HEK293 (cell line): ENCODE results near the gene COPG1.

Experiments used
- CTCF ChIA-PET: fragments of 350-600 bp; formaldehyde crosslinking; extraction: SDS; loops from one replicate; lab custom pipeline; 2021; ENCODE audit warnings: antibody characterized with exemption; lab: Yijun Ruan, JAX
- POLR2A ChIA-PET: fragments of 300-600 bp; formaldehyde crosslinking; extraction: SDS; loops from one replicate; lab custom pipeline; 2020; ENCODE audit warnings: antibody characterized with exemption, inconsistent platforms; lab: Yijun Ruan, JAX
- H3K27ac ChIP-seq: fragments of 200-500 bp; sonication (Bioruptor generic); 2 replicates; pipeline ENCODE4 v1.5.1; 2014; ENCODE audit warnings: low read depth, low read length, control low read depth, inconsistent platforms; ENCODE audit errors: extremely low read depth
- H3K36me3 ChIP-seq, 2 experiments: fragments of 200-500 bp in 1 of 2; sonication (Bioruptor generic) in 1 of 2; 1 replicate in 1 of 2; 2 replicates in 1 of 2; pipeline ENCODE4 v1.5.1; 2014 to 2017; ENCODE audit warnings: inconsistent platforms in 2 of 2, low read length in 2 of 2; ENCODE audit not compliant: control insufficient read depth in 2 of 2, insufficient read depth in 1 of 2
- H3K4me1 ChIP-seq: fragments of 200-500 bp; sonication (Bioruptor generic); 2 replicates; pipeline ENCODE4 v1.5.1; 2014; ENCODE audit warnings: mild to moderate bottlenecking, low read length, inconsistent platforms; ENCODE audit not compliant: control insufficient read depth, insufficient read depth
- H3K4me3 ChIP-seq: 2 replicates; pipeline ENCODE4 v1.5.1; 2011; ENCODE audit warnings: low read depth, mild to moderate bottlenecking, control low read depth, low read length, moderate library complexity
- H3K9me3 ChIP-seq: fragments of 200-500 bp; sonication (Bioruptor generic); 2 replicates; pipeline ENCODE4 v1.5.1; 2014; ENCODE audit warnings: low read depth, low read length, inconsistent platforms; ENCODE audit not compliant: control insufficient read depth, insufficient read depth
- GLI2 ChIP-seq: fragments of 450-650 bp; formaldehyde crosslinking; IDR thresholded peaks from 2 replicates; pipeline ENCODE4; 2017; ENCODE audit warnings: missing biosample characterization, missing genetic modification characterization, low read depth, borderline replicate concordance
- KLF1 ChIP-seq: fragments of 450-650 bp; formaldehyde crosslinking; IDR thresholded peaks from 2 replicates; pipeline ENCODE4 v1.5.1; 2016; ENCODE audit warnings: missing biosample characterization, missing genetic modification characterization
- ZBTB17 ChIP-seq: fragments of 450-650 bp; formaldehyde crosslinking; IDR thresholded peaks from 2 replicates; pipeline ENCODE4 v1.5.1; 2016; ENCODE audit warnings: missing biosample characterization, missing genetic modification characterization
- ZNF175 ChIP-seq: fragments of 450-650 bp; formaldehyde crosslinking; IDR thresholded peaks from 2 replicates; pipeline ENCODE4 v1.5.1; 2016; ENCODE audit warnings: missing biosample characterization, missing genetic modification characterization
- ZNF24 ChIP-seq: fragments of 450-650 bp; formaldehyde crosslinking; IDR thresholded peaks from 2 replicates; pipeline ENCODE4 v1.5.1; 2016; ENCODE audit warnings: missing biosample characterization, missing genetic modification characterization
- ZNF548 ChIP-seq: fragments of 450-650 bp; formaldehyde crosslinking; IDR thresholded peaks from 2 replicates; pipeline ENCODE4 v1.5.1; 2016; ENCODE audit warnings: missing biosample characterization, missing genetic modification characterization
- ZNF626 ChIP-seq: fragments of 450-650 bp; sonication (Bioruptor Pico); formaldehyde crosslinking; IDR thresholded peaks from 2 replicates; pipeline ENCODE4 v1.5.1; 2018; ENCODE audit warnings: missing biosample characterization, missing genetic modification characterization, inconsistent platforms
- ZNF747 ChIP-seq: fragments of 450-650 bp; formaldehyde crosslinking; IDR thresholded peaks from 2 replicates; pipeline ENCODE4 v1.5.1; 2016; ENCODE audit warnings: missing biosample characterization, missing genetic modification characterization
- ZNF76 ChIP-seq: fragments of 450-650 bp; formaldehyde crosslinking; IDR thresholded peaks from 2 replicates; pipeline ENCODE4; 2016; ENCODE audit warnings: low read depth, missing biosample characterization, missing genetic modification characterization, borderline replicate concordance
- ZSCAN30 ChIP-seq: fragments of 450-650 bp; IDR thresholded peaks from 2 replicates; pipeline ENCODE4 v1.5.1; 2018; ENCODE audit warnings: missing biosample characterization, mild to moderate bottlenecking, missing genetic modification characterization, moderate library complexity
- TF ChIP-seq, protein P1 (sequence below): fragments of 450-650 bp; formaldehyde crosslinking; IDR thresholded peaks from 2 replicates; pipeline ENCODE4; 2016; ENCODE audit warnings: missing biosample characterization, missing genetic modification characterization
- TF ChIP-seq, protein P2 (sequence below): fragments of 450-650 bp; formaldehyde crosslinking; IDR thresholded peaks from 2 replicates; pipeline ENCODE4 v1.5.1; 2017; ENCODE audit warnings: missing biosample characterization, missing genetic modification characterization
- TF ChIP-seq, protein P3 (sequence below): fragments of 450-650 bp; formaldehyde crosslinking; IDR thresholded peaks from 2 replicates; pipeline ENCODE4 v1.5.1; 2016; ENCODE audit warnings: missing biosample characterization, missing genetic modification characterization
- TF ChIP-seq, protein P4 (sequence below): fragments of 450-650 bp; formaldehyde crosslinking; IDR thresholded peaks from 2 replicates; pipeline ENCODE4 v1.5.1; 2017; ENCODE audit warnings: missing biosample characterization, missing genetic modification characterization
- TF ChIP-seq, protein P5 (sequence below): IDR thresholded peaks from 2 replicates; pipeline ENCODE4 v1.6.1; 2011; ENCODE audit warnings: mild to moderate bottlenecking, low read depth, low read length, borderline replicate concordance

The COPG1 gene

DNA sequence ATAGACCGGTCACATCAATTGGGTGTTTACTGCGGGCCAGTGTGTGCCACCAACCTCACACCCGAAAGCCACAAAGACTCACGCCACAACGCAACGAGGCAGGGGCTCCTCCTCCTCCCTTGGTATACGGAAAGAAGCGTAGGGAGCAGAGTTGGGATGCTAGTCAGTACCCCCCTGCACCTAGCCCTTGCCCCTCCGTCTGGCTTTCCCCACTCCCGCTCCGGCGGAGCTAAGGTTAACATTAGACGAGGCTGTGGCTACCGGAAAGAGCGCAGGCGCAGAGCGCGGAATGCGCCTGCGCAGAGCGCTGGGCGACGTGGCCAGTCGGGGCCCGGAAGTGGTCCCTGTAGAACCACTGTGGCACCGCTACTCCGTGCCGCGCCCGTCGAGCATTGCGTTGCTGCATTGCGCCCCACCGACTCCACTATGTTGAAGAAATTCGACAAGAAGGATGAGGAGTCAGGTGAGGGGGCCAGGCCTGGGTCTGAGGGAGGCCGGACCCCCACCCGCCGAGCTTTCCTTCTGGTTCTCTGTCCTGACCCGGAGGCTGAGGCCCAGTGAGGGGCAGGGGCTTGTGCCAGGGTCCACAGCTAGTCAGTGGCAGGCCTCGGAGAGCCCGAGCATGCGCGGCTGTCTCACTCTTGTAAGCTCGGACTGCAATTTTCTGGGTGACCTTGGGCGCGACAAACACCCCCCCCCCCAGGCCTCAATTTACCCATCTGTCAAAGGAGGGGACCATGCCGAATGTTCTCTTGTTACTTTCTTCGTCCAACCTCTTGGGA, at the start of gene COPG1 (continued):
- TF ChIP-seq ZNF24 (tag by site-specific recombination) (no peak), ZSCAN30 (tag by site-specific recombination) (no peak), ZNF747 (tag by site-specific recombination) (no peak), ZBTB17 (no peak), GLI2 (tag by site-specific recombination) (no peak), ZNF76 (peak; percentile 71), ZNF548 (no peak), KLF1 (tag by site-specific recombination) (no peak), ZNF626 (tag by site-specific recombination) (no peak), ZNF175 (tag by site-specific recombination) (no peak)
- TF ChIP-seq, protein P1, sequence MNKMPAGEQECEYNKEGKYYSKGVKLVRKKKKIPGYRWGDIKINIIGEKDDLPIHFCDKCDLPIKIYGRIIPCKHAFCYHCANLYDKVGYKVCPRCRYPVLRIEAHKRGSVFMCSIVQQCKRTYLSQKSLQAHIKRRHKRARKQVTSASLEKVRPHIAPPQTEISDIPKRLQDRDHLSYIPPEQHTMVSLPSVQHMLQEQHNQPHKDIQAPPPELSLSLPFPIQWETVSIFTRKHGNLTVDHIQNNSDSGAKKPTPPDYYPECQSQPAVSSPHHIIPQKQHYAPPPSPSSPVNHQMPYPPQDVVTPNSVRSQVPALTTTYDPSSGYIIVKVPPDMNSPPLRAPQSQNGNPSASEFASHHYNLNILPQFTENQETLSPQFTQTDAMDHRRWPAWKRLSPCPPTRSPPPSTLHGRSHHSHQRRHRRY (tag by site-specific recombination): no peak
- TF ChIP-seq, protein P2, sequence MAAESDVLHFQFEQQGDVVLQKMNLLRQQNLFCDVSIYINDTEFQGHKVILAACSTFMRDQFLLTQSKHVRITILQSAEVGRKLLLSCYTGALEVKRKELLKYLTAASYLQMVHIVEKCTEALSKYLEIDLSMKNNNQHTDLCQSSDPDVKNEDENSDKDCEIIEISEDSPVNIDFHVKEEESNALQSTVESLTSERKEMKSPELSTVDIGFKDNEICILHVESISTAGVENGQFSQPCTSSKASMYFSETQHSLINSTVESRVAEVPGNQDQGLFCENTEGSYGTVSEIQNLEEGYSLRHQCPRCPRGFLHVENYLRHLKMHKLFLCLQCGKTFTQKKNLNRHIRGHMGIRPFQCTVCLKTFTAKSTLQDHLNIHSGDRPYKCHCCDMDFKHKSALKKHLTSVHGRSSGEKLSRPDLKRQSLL (tag by site-specific recombination): no peak
- TF ChIP-seq, protein P3, sequence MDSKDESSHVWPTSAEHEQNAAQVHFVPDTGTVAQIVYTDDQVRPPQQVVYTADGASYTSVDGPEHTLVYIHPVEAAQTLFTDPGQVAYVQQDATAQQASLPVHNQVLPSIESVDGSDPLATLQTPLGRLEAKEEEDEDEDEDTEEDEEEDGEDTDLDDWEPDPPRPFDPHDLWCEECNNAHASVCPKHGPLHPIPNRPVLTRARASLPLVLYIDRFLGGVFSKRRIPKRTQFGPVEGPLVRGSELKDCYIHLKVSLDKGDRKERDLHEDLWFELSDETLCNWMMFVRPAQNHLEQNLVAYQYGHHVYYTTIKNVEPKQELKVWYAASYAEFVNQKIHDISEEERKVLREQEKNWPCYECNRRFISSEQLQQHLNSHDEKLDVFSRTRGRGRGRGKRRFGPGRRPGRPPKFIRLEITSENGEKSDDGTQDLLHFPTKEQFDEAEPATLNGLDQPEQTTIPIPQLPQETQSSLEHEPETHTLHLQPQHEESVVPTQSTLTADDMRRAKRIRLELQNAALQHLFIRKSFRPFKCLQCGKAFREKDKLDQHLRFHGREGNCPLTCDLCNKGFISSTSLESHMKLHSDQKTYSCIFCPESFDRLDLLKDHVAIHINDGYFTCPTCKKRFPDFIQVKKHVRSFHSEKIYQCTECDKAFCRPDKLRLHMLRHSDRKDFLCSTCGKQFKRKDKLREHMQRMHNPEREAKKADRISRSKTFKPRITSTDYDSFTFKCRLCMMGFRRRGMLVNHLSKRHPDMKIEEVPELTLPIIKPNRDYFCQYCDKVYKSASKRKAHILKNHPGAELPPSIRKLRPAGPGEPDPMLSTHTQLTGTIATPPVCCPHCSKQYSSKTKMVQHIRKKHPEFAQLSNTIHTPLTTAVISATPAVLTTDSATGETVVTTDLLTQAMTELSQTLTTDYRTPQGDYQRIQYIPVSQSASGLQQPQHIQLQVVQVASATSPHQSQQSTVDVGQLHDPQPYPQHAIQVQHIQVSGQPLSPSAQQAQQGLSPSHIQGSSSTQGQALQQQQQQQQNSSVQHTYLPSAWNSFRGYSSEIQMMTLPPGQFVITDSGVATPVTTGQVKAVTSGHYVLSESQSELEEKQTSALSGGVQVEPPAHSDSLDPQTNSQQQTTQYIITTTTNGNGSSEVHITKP (tag by site-specific recombination): peak; percentile 60
- TF ChIP-seq, protein P4, sequence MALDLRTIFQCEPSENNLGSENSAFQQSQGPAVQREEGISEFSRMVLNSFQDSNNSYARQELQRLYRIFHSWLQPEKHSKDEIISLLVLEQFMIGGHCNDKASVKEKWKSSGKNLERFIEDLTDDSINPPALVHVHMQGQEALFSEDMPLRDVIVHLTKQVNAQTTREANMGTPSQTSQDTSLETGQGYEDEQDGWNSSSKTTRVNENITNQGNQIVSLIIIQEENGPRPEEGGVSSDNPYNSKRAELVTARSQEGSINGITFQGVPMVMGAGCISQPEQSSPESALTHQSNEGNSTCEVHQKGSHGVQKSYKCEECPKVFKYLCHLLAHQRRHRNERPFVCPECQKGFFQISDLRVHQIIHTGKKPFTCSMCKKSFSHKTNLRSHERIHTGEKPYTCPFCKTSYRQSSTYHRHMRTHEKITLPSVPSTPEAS (tag by site-specific recombination): no peak

DNA sequence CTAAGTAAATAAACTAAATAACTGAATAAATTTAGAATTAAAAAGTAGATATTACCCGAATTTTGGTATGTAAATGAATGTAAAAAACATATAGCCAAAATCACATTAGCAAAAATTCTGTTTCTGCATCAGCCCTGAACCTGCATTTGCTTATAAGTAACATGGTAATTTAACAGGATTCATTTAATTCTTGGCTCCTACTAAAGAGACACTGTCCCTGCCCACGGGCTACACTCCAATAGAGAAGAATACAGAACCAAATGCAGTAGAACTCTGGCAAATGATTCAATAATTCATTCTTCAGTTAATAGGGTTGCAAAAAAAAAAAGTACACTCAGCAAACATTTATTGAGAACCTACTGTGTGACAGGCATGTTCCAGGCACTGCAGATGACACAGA, 44.9 kb upstream of the COPG1 start:
- no peak overlapping the region for H3K27ac ChIP-seq
- H3K4me1 ChIP-seq: no peaks in the 10 kb centered on the region
- CTCF ChIA-PET: interaction anchor here (1.2 to 1.4 kb wide), 2 partner anchors 19 to 41 kb away, joined by 3 to 5 read pairs; no protein-coding TSS in a partner anchor
- no peaks in the 10 kb centered on the region for H3K36me3 ChIP-seq
- no peak overlapping the region for H3K4me3 ChIP-seq
- no peaks in the 10 kb centered on the region for H3K9me3 ChIP-seq
- TF ChIP-seq, protein P5, sequence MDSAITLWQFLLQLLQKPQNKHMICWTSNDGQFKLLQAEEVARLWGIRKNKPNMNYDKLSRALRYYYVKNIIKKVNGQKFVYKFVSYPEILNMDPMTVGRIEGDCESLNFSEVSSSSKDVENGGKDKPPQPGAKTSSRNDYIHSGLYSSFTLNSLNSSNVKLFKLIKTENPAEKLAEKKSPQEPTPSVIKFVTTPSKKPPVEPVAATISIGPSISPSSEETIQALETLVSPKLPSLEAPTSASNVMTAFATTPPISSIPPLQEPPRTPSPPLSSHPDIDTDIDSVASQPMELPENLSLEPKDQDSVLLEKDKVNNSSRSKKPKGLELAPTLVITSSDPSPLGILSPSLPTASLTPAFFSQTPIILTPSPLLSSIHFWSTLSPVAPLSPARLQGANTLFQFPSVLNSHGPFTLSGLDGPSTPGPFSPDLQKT: no peak
- POLR2A ChIA-PET: no interaction called here
